Suprapubic skin (tissue), 4 donors: Measurements from ENCODE around the gene ACTR1B.
"Not testable (repeated sequence)": the region's sequence is repeated elsewhere in the genome, so short reads cannot be mapped to it uniquely, and the experiment has no call there.

Experiments
- CTCF ChIP-seq, 2 donors: fragments of 200-600 bp in 1 of 2; fragments of 450-650 bp in 1 of 2; sonication (generic) in 1 of 2; IDR thresholded peaks; one replicate each; pipeline ENCODE4 v1.5.1; 2016 to 2019; ENCODE audit warnings: antibody characterized with exemption in 2 of 2, mild to moderate bottlenecking in 1 of 2, moderate library complexity in 1 of 2
- EP300 ChIP-seq: sonication (generic); formaldehyde crosslinking; IDR thresholded peaks from one replicate; pipeline ENCODE4 v1.6.1; 2017; ENCODE audit warnings: antibody characterized with exemption
- POLR2A ChIP-seq, 2 donors: fragments of 450-650 bp; IDR thresholded peaks; one replicate each; pipeline ENCODE4 v1.6.1; 2017; ENCODE audit warnings: antibody characterized with exemption in 2 of 2, mild to moderate bottlenecking in 2 of 2, moderate library complexity in 2 of 2
- POLR2AphosphoS5 ChIP-seq, 3 donors: sonication (generic); formaldehyde crosslinking; IDR thresholded peaks; one replicate each; pipeline ENCODE4 v1.6.1; 2017; ENCODE audit warnings: antibody characterized with exemption in 3 of 3

- TF ChIP-seq CTCF (IDR thresholded peaks at IDR 0.05); POLR2A (IDR thresholded peaks at IDR 0.05); POLR2AphosphoS5 (IDR thresholded peaks at IDR 0.05); EP300: not testable (repeated sequence)
These were observed 44.7 kb downstream of the ACTR1B start for GRCh38 chr2:97618939-97619827.
